HG03280 (cell line): Measurements from ENCODE around the gene RASSF1.

ENCODE experiments used
- ATAC-seq: cut with Tn5 transposase; IDR thresholded peaks from one replicate; pipeline ENCODE4 v1.9.1; 2021; ENCODE audit warnings: mild to moderate bottlenecking, moderate library complexity; ENCODE audit not compliant: unreplicated experiment

Gene RASSF1

GRCh38 chr3:50345008-50345407 lies 4.4 kb upstream of the RASSF1 start:
- ATAC-seq, result no peak

DNA sequence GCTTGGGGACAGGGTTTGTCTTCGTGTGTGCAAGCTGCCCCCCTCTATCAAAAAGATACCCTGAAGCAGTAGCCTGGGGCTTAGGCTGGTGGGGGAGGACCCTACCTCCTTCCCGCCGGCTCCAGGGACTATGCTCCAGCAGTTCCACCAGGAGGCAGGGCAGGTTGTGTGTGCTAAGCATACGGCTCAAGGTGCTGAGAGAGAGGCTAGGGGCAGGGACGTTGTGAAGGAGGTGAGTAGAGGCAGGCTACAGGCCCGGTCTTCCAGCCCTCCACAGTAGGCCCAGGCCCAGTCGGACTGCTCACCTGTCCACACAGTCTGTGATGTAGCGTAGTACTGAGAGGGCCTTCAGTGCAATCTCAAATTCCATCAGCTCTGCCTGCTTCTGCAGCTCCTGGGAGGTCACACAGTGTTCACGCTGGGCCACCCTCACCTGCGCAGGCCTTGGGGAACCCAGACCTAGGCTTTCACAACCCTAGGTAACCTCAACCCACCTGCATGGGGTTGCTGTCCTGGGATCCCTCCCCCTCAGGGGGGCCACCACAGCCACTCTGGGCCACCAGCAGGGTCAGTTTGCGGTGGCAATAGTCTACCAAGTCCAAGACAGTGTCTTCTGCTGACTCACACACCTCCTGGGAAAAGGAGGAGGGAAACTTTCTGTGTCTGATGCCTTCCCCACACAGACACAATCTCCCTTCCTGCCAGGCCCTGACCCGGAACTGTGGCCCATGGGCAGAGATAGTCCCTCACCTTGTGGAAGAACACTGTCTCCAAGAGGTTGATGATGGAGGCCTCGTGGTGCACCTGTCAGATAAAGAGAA lies 2.4 kb upstream of the RASSF1 start:
- ATAC-seq, result no peak

DNA sequence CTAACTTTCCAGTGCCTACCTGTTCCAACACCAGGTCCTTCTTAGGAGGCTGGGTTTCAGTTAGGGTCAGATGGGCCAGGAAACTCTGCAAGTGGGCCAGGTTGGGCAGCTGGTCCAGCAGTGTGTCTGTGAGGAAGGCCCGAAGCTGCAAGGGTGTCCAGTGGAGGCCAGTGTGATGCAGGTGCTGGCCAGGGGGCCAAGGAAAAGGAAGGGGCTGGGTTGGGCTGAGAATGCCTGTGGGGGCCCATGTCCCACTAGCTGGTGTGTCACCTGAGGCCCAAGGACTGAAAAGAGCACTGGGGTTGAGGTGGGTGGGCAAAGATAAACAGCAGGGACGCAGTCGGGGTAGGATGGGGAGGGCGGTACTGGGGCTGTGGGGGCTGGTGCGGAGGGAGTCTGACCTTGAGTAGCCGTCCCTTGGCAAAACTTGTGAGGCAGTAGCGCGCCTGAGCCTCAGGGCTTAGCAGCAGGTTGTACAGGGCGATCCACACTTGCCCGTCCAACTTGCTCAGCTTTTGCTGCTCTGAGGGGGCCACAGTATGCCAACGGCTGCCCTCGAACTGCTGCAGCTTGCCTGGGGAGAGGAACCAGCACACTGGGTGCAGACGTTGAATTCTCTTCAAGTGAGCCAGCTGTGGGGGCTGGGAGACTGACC lies 1.5 kb upstream of the RASSF1 start:
- no peak for ATAC-seq

- ATAC-seq, result no peak
Measured at GRCh38 chr3:50341537-50341936, 901 bp upstream of the RASSF1 start.

GRCh38 chr3:50340147-50340447 lies 539 bp downstream of the RASSF1 start:
- no peak for ATAC-seq

DNA sequence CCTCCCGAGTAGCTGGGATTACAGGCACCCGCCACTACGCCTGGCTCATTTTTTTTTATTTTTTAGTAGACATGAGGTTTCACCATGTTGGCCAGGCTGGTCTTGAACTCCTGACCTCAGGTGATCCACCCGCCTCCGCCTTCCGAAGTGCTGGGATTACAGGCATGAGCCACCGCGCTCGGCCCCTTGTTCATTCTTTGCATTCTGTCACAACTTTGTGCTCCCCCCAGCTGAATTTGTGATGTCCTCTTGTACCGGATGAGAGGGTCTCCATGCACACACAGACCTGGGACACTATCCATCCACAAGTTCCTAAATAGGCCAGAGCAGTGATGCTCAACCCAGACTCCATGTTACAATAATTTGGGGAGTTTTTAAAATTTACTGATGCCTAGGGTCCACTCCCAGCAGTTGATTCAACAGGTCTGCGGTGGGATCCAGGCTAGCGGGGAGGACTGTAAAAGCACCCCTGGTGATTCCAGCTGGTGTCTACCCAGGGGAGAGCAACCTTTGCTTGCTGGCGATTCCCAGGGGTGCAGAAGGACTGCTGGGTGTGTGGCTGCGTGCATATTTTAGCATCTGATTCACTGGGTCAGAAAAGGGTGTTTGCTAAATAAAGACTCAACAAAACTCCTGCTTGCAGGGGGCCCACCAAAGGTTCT lies 1.0 kb downstream of the RASSF1 start:
- ATAC-seq, result no peak

- no peak for ATAC-seq
Measured at GRCh38 chr3:50338965-50339364, 1.7 kb downstream of the RASSF1 start.

GRCh38 chr3:50337175-50337861 lies 3.3 kb downstream of the RASSF1 start:
- ATAC-seq, result peak; percentile 80

GRCh38 chr3:50336452-50337174 lies 4.0 kb downstream of the RASSF1 start:
- ATAC-seq, result peak; percentile 34

- no peak for ATAC-seq
Measured at GRCh38 chr3:50334339-50335075, 6.1 kb downstream of the RASSF1 start.

- no peak for ATAC-seq
Measured at GRCh38 chr3:50333744-50334328, 6.8 kb downstream of the RASSF1 start.

DNA sequence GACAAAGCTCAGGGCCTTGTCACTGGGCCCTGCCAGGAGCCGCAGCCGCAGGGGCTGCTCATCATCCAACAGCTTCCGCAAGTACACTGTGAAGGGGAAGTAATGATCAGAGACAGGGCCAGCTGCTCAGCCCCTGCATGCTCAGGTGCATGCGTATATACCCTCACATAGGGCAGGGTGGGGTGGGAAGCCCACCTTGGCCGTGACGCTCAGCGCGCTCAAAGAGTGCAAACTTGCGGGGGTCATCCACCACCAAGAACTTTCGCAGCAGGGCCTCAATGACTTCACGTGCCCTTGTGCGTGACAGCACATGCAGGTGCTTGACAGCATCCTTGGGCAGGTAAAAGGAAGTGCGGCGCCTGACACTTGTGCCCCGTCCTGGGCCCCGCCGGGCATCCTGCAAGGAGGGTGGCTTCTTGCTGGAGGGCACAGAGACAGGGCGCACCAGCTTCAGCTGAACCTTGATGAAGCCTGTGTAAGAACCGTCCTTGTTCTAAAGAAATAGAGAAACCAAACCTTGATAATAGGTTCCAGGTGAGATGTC lies 9.2 kb downstream of the RASSF1 start:
- no peak for ATAC-seq

DNA sequence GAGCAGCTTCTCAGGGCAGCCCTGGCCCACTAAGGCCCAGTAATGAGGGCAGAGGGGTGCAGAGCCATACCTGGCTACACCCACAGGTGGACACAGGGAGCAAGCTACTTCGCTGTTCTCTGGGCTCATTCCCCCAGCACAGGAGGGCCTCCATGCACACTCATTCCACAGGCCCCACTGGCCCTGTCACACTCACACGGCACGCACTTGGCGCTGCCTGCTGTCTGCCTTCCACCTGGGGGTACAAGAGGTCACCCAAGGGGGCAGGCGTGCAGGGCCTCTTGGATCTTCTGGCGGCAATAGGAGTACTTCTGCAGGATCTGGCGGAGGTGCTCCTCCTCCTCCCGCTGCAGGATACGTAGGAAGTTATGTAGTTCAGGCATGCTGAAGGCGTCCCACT lies 10.3 kb downstream of the RASSF1 start:
- no peak for ATAC-seq

GRCh38 chr3:50327943-50328691 lies 12.5 kb downstream of the RASSF1 start, which contains the start of gene TUSC2:
Gene TUSC2 (minus strand): TSS chr3:50328223. CDS start chr3:50328099, 124 bp downstream.
- ATAC-seq, result peak; percentile 86

- no peak for ATAC-seq
Measured at GRCh38 chr3:50327129-50327528, 13.5 kb downstream of the RASSF1 start.

DNA sequence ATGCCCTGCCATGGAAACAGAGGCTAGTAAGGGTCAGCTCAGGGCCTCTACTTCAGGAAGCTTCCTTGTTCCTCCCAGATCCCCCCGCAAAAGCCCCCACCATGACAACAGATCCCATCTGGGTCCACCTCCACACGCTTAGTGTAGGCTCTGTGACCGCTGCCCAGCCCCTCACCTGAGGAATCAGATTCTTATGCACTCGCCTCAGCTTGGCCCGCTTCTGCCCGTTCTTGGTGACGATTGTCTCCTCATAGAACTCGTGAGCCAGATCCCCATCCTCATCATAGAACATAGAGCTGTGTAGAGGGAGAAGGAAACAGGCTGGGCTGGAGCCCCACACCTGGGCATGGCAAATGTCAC lies 14.5 kb downstream of the RASSF1 start:
- no peak for ATAC-seq

DNA sequence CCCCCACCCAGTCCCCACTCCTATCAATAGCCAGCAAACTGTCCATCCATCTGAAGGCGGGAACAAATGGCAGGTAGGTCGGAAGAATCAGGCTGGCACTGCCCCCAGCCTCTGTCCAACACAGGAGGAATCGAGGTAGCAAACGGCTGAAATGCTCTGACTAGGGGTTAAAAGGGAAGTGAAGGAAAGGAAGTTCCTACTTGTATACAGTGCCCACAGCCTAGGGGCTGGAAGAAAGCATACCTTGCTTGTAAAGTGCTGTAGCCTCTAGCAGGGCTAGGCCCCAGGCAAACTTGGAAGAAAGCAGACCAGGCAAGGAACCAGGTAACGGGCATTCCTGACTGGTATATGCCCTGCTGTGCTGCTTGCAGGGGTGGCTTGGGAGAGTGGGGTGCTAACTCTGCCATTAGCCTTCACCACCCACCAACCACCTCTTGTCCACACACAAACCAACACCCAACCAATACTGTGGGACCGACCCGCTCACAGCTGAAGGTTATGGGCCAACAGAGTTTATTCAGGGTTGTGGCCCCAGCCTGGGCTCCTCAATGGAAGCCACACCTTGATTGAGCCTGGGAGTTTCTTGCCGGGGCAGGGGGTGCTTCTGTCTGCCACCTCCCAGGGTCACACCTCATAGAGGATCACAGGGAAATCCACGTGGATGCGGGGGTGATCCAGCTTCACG lies 15.0 kb downstream of the RASSF1 start:
- ATAC-seq, result no peak

DNA sequence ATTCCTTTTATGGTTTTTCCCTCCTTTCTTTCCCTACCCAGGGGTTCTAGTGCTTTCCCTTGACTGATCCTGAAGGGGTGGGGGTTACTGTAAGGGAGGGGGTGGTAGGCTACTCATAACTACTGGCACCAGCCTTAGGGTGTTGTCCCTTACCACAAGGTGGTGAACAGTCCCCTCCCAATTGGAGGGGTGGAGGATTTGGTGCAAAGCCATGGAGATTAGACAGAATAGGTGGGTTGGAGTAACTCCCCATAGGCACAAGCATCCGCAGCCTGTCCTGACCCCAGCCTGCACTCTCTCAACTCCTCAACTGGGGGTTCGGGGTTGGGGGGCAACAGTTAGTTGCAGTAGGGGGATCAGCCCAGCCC lies 15.5 kb downstream of the RASSF1 start:
- ATAC-seq, result no peak
